IMR-90 (cell line): ENCODE data around the gene MEIG1. TPM values are rescaled to one million over a fixed set of nuclear protein-coding genes. Genes with fewer than 3 reads are reported as not detected.
"Not testable (repeated sequence)": the region's sequence is repeated elsewhere in the genome, so short reads cannot be mapped to it uniquely, and the experiment has no call there.

Source experiments
- ATAC-seq: fragments of 200-7000 bp; cut with Tn5 transposase; 2 replicates; pipeline ENCODE4 v1.9.1; 2020; ENCODE audit warnings: low read depth, mild to moderate bottlenecking, moderate library complexity
- BruUV-seq: library from RNA; stranded (reverse); fragments of 400-500 nt; replicated peaks from 2 replicates; lab custom pipeline; 2021; lab: Mats Ljungman, UMichigan
- CTCF ChIA-PET: fragments of 300-600 bp; formaldehyde crosslinking; extraction: SDS; loops from one replicate; lab custom pipeline; 2021; ENCODE audit warnings: antibody characterized with exemption; lab: Yijun Ruan, JAX
- POLR2A ChIA-PET: fragments of 300-600 bp; sonication (Branson Sonifier 250); formaldehyde crosslinking; loops from one replicate; lab custom pipeline; 2022; ENCODE audit warnings: antibody characterized with exemption; ENCODE audit not compliant: unreplicated experiment; lab: Charles Lee
- DNase-seq: peaks from one replicate; pipeline ENCODE4 v3.0.0; 2013
- H2AFZ ChIP-seq: replicated peaks from 2 replicates; pipeline ENCODE3; 2013; ENCODE audit warnings: low read length, mild to moderate bottlenecking; ENCODE audit not compliant: poor library complexity
- H2AK5ac ChIP-seq: 2 replicates; pipeline ENCODE4 v1.6.1; 2013; ENCODE audit warnings: low read depth, low read length, inconsistent platforms
- H2AK9ac ChIP-seq: replicated peaks from 2 replicates; pipeline ENCODE3; 2013; ENCODE audit warnings: mild to moderate bottlenecking, low read depth, low read length, moderate library complexity; ENCODE audit not compliant: poor library complexity
- H2BK120ac ChIP-seq: 2 replicates; pipeline ENCODE4 v1.6.1; 2013; ENCODE audit warnings: low read depth, low read length, inconsistent platforms
- H2BK15ac ChIP-seq: 3 replicates; pipeline ENCODE4 v1.6.1; 2013; ENCODE audit warnings: low read depth, low read length, inconsistent platforms
- H2BK20ac ChIP-seq: 2 replicates; pipeline ENCODE4 v1.6.1; 2013; ENCODE audit warnings: low read depth, mild to moderate bottlenecking, inconsistent platforms, low read length, moderate library complexity
- H2BK5ac ChIP-seq: 2 replicates; pipeline ENCODE4 v1.6.1; 2013; ENCODE audit warnings: mild to moderate bottlenecking, low read depth, low read length, inconsistent platforms; ENCODE audit not compliant: poor library complexity, severe bottlenecking
- H3K14ac ChIP-seq: replicated peaks from 2 replicates; pipeline ENCODE4 v1.6.1; 2013; ENCODE audit warnings: low read depth, low read length, inconsistent platforms
- H3K18ac ChIP-seq: 2 replicates; pipeline ENCODE4 v1.6.1; 2013; ENCODE audit warnings: low read depth, low read length, control low read depth
- H3K23ac ChIP-seq: 2 replicates; pipeline ENCODE4 v1.6.1; 2013; ENCODE audit warnings: low read depth, low read length, inconsistent platforms
- H3K27ac ChIP-seq: 2 replicates; pipeline ENCODE4 v1.5.1; 2013; ENCODE audit warnings: mild to moderate bottlenecking, control low read depth, low read length; ENCODE audit not compliant: insufficient read depth
- H3K27me3 ChIP-seq: 2 replicates; pipeline ENCODE4 v1.6.1; 2013; ENCODE audit warnings: low read length; ENCODE audit not compliant: control insufficient read depth, insufficient read depth
- H3K36me3 ChIP-seq: 2 replicates; pipeline ENCODE4 v1.6.1; 2013; ENCODE audit warnings: low read length, mixed read lengths; ENCODE audit not compliant: control insufficient read depth, insufficient read depth
- H3K4ac ChIP-seq: 2 replicates; pipeline ENCODE4 v1.6.1; 2013; ENCODE audit warnings: low read depth, low read length, inconsistent platforms
- H3K4me1 ChIP-seq: 2 replicates; pipeline ENCODE4 v1.6.1; 2013; ENCODE audit warnings: low read length, mixed read lengths; ENCODE audit not compliant: control insufficient read depth, insufficient read depth
- H3K4me2 ChIP-seq: 2 replicates; pipeline ENCODE4 v1.6.1; 2013; ENCODE audit warnings: low read depth, mild to moderate bottlenecking, control low read depth, low read length, moderate library complexity
- H3K4me3 ChIP-seq: 2 replicates; pipeline ENCODE4 v1.5.1; 2013; ENCODE audit warnings: low read depth, mild to moderate bottlenecking, control low read depth, low read length, moderate library complexity; ENCODE audit not compliant: insufficient read depth
- H3K56ac ChIP-seq: 2 replicates; pipeline ENCODE4 v1.6.1; 2013; ENCODE audit warnings: low read length, inconsistent platforms; ENCODE audit not compliant: insufficient read depth; ENCODE audit errors: extremely low read depth
- H3K79me1 ChIP-seq, 2 experiments: 2 replicates each; pipeline ENCODE4 v1.6.1; 2013; ENCODE audit warnings: low read length in 2 of 2, inconsistent platforms in 1 of 2, low read depth in 1 of 2
- H3K9ac ChIP-seq: 2 replicates; pipeline ENCODE4 v1.6.1; 2013; ENCODE audit warnings: low read depth, low read length, control low read depth
- H3K9me1 ChIP-seq: 2 replicates; pipeline ENCODE4 v1.6.1; 2013; ENCODE audit warnings: low read length, inconsistent platforms; ENCODE audit not compliant: insufficient read depth
- H3K9me3 ChIP-seq: 2 replicates; pipeline ENCODE4 v1.6.1; 2013; ENCODE audit warnings: low read length; ENCODE audit not compliant: control insufficient read depth, insufficient read depth
- H4K20me1 ChIP-seq: 2 replicates; pipeline ENCODE4 v1.6.1; 2013; ENCODE audit warnings: low read length, inconsistent platforms; ENCODE audit not compliant: insufficient read depth
- H4K5ac ChIP-seq: 2 replicates; pipeline ENCODE4 v1.6.1; 2013; ENCODE audit warnings: mild to moderate bottlenecking, low read depth, low read length, control low read depth
- H4K8ac ChIP-seq, 2 experiments: 2 replicates each; pipeline ENCODE4 v1.6.1; 2013; ENCODE audit warnings: low read depth in 2 of 2, low read length in 2 of 2, control low read depth in 1 of 2, inconsistent platforms in 1 of 2
- H4K91ac ChIP-seq: 2 replicates; pipeline ENCODE4 v1.6.1; 2013; ENCODE audit warnings: low read depth, low read length, inconsistent platforms; ENCODE audit not compliant: insufficient read depth
- WGBS, 2 experiments: methylation state at CpG; one replicate each; pipeline versions ENCODE4 v1.1.5 to v1.1.7; 2013; ENCODE audit warnings: missing lambda C conversion rate in 2 of 2; ENCODE audit not compliant: insufficient read length in 1 of 2; ENCODE audit errors: extremely low coverage in 2 of 2; 5-methylcytosine and 5-hydroxymethylcytosine counted together
- dilution Hi-C: fragments of 300-500 bp; cut with HindIII; formaldehyde crosslinking; loops from one replicate; pipeline ENCODE4 v1.14.3; 2018; ENCODE audit warnings: low sequenced_read_pairs; ENCODE audit not compliant: unreplicated experiment
- in situ Hi-C: fragments of 300-500 bp; cut with MboI; formaldehyde crosslinking; loops from 3 replicates; pipeline ENCODE4 v1.14.3; 2019; ENCODE audit warnings: low sequenced_read_pairs, inconsistent platforms, mixed read lengths
- intact Hi-C: fragments of 100-400 bp; cut with micrococcal nuclease; formaldehyde crosslinking; loops from 2 replicates; pipeline ENCODE4 v1.10.0; 2022
- polyA plus RNA-seq, 3 experiments: library from polyadenylated mRNA; depleted of rRNA; stranded (reverse); fragments of >200 nt; gene quantifications; 2 replicates each; pipeline ENCODE4 v1.2.3, GENCODE V29; 2012; ENCODE audit warnings: low replicate concordance in 1 of 3
- total RNA-seq: library from RNA; depleted of rRNA; stranded (reverse); fragments of >200 nt; gene quantifications from 2 replicates; pipeline ENCODE4 v1.2.3, GENCODE V29; 2012; rRNA removed

Gene MEIG1
- total and polyA plus RNA-seq, 2 of the 4 experiments (the other 2 are of a cell fraction): not detected

- H3K4me3 ChIP-seq, H3K4me2 ChIP-seq, H3K9ac ChIP-seq, H2BK120ac ChIP-seq, POLR2A ChIA-PET, H2BK20ac ChIP-seq, H3K23ac ChIP-seq, H3K9me1 ChIP-seq, H2AFZ ChIP-seq, dilution Hi-C loops, H3K4ac ChIP-seq, H3K18ac ChIP-seq, H2AK9ac ChIP-seq, H3K36me3 ChIP-seq, H3K14ac ChIP-seq, intact Hi-C loops, H3K4me1 ChIP-seq, H4K5ac ChIP-seq, BruUV-seq, H4K8ac ChIP-seq, in situ Hi-C loops, CTCF ChIA-PET, H3K27me3 ChIP-seq, DNase-seq, H3K9me3 ChIP-seq, H4K91ac ChIP-seq, H2AK5ac ChIP-seq, H3K79me1 ChIP-seq, H3K27ac ChIP-seq, H2BK15ac ChIP-seq, H3K56ac ChIP-seq, H2BK5ac ChIP-seq, H4K20me1 ChIP-seq: not testable (repeated sequence)
- no CpG with 5 or more reads among the region's 5 CpGs for WGBS, 2 experiments
- peak; percentile 37; the same call in 1 of the 2 replicates for ATAC-seq
Measured at GRCh38 chr10:15020966-15021365, 61.8 kb downstream of the MEIG1 start.

Other genes starting within 250 kb of the MEIG1 start
- 27.1 and 46.4 TPM in 2 replicates for gene FAM107B, start 184.5 kb upstream of the MEIG1 start, total RNA-seq
- gene FAM107B, start 184.5 kb upstream of the MEIG1 start, polyA plus RNA-seq (2012; rRNA removed): 19.1 and 26.4 TPM in 2 replicates
- 0.72 and 0.83 TPM in 2 replicates for gene CDNF, start 121.4 kb upstream of the MEIG1 start, total RNA-seq
- gene CDNF, start 121.4 kb upstream of the MEIG1 start, polyA plus RNA-seq (2012; rRNA removed): 1.1 and 1.3 TPM in 2 replicates
- 11.8 and 15.6 TPM in 2 replicates for gene HSPA14, start 121.1 kb upstream of the MEIG1 start, total RNA-seq
- gene HSPA14, start 121.1 kb upstream of the MEIG1 start, polyA plus RNA-seq (2012; rRNA removed): 8.7 and 10.3 TPM in 2 replicates
- gene MSANTD7, start 121.1 kb upstream of the MEIG1 start, total RNA-seq: 16.0 and 17.2 TPM in 2 replicates
- gene MSANTD7, start 121.1 kb upstream of the MEIG1 start, polyA plus RNA-seq (2012; rRNA removed): 4.2 and 4.7 TPM in 2 replicates
- 14.5 and 23.3 TPM in 2 replicates for gene SUV39H2, start 80.5 kb upstream of the MEIG1 start, total RNA-seq
- gene SUV39H2, start 80.5 kb upstream of the MEIG1 start, polyA plus RNA-seq (2012; rRNA removed): 3.6 and 5.3 TPM in 2 replicates
- 8.1 TPM in 2 replicates for gene DCLRE1C, start 5.3 kb upstream of the MEIG1 start, total RNA-seq
- 2.6 and 2.9 TPM in 2 replicates for gene DCLRE1C, start 5.3 kb upstream of the MEIG1 start, polyA plus RNA-seq (2012; rRNA removed)
- under 0.01 TPM in 1 of 2 replicates, not detected in the other for gene OLAH, start 84.6 kb downstream of the MEIG1 start, total RNA-seq
- not detected in 2 replicates for gene OLAH, start 84.6 kb downstream of the MEIG1 start, polyA plus RNA-seq (2012; rRNA removed)
- 0.54 and 1.1 TPM in 2 replicates for gene ACBD7, start 129.4 kb downstream of the MEIG1 start, total RNA-seq
- gene ACBD7, start 129.4 kb downstream of the MEIG1 start, polyA plus RNA-seq (2012; rRNA removed): 0.26 and 0.29 TPM in 2 replicates
- 12.4 and 13.1 TPM in 2 replicates for gene RPP38, start 138.0 kb downstream of the MEIG1 start, total RNA-seq
- gene RPP38, start 138.0 kb downstream of the MEIG1 start, polyA plus RNA-seq (2012; rRNA removed): 18.0 and 19.0 TPM in 2 replicates
- gene NMT2, start 209.3 kb downstream of the MEIG1 start, total RNA-seq: 41.0 and 51.9 TPM in 2 replicates
- 15.5 and 18.7 TPM in 2 replicates for gene NMT2, start 209.3 kb downstream of the MEIG1 start, polyA plus RNA-seq (2012; rRNA removed)